SK-N-MC (cell line): ENCODE results near the gene LRRC28.

Experiments used
- DNase-seq: peaks from one replicate; pipeline ENCODE4 v3.0.0-alpha.2; 2011; ENCODE audit warnings: low read depth, low spot score
- H3K27ac ChIP-seq: fragments of 200-600 bp; sonication (generic); 2 replicates; pipeline ENCODE4 v1.5.1; 2016; ENCODE audit warnings: mixed run types
- H3K36me3 ChIP-seq: fragments of 200-600 bp; sonication (generic); 2 replicates; pipeline ENCODE4 v1.6.1; 2017; ENCODE audit warnings: antibody characterized with exemption, low read length, mixed read lengths; ENCODE audit not compliant: insufficient read depth
- H3K4me3 ChIP-seq: fragments of 200-600 bp; sonication (generic); 2 replicates; pipeline ENCODE4 v1.5.1; 2016
- H3K9ac ChIP-seq: fragments of 200-600 bp; sonication (generic); 2 replicates; pipeline ENCODE4 v1.8.0; 2017; ENCODE audit warnings: mixed run types, mixed read lengths; ENCODE audit not compliant: insufficient read length
- H3K9me3 ChIP-seq: fragments of 200-600 bp; sonication (generic); 2 replicates; pipeline ENCODE4 v1.6.1; 2017; ENCODE audit warnings: low read depth, mild to moderate bottlenecking, antibody characterized with exemption, low read length, moderate library complexity, mixed read lengths
- EZH2 ChIP-seq: fragments of 200-600 bp; sonication (generic); IDR thresholded peaks from one replicate; pipeline ENCODE4 v1.6.1; 2017; ENCODE audit warnings: antibody characterized with exemption
- FOXP2 ChIP-seq: optimal IDR thresholded peaks from 2 replicates; pipeline ENCODE3; 2011; ENCODE audit warnings: mild to moderate bottlenecking, moderate library complexity; ENCODE audit not compliant: insufficient read depth; ENCODE audit errors: extremely low read length, control extremely low read depth
- POLR2AphosphoS5 ChIP-seq: IDR thresholded peaks from 2 replicates; pipeline ENCODE4 v1.6.1; 2012; ENCODE audit warnings: mild to moderate bottlenecking, low read depth, low read length, borderline replicate concordance

Gene LRRC28

GRCh38 chr15:99305761-99306505 lies 54.7 kb downstream of the LRRC28 start:
- Histone ChIP-seq H3K9ac (no peak overlapping the region), H3K4me3 (no peak overlapping the region), H3K9me3 (no peaks in the 10 kb centered on the region), H3K36me3 (no peaks in the 10 kb centered on the region), H3K27ac (no peak overlapping the region)
- no peak for TF ChIP-seq FOXP2
- TF ChIP-seq POLR2AphosphoS5 = no peak
- TF ChIP-seq EZH2 = no peak
- no peak for DNase-seq

GRCh38 chr15:99306694-99307338 lies 55.5 kb downstream of the LRRC28 start:
- no peak overlapping the region for H3K9ac ChIP-seq
- H3K36me3 ChIP-seq = no peaks in the 10 kb centered on the region
- no peak for DNase-seq
- no peaks in the 10 kb centered on the region for H3K9me3 ChIP-seq
- H3K4me3 ChIP-seq = no peak overlapping the region
- H3K27ac ChIP-seq = no peak overlapping the region
- TF ChIP-seq EZH2 = no peak
- no peak for TF ChIP-seq FOXP2
- no peak for TF ChIP-seq POLR2AphosphoS5

- Histone ChIP-seq H3K9me3 (no peaks in the 10 kb centered on the region; the same call in 1 of the 2 replicates), H3K9ac (no peak overlapping the region), H3K36me3 (peaks cover 2% of the 10 kb centered on the region; the same call in 1 of the 2 replicates), H3K27ac (no peak overlapping the region), H3K4me3 (no peak overlapping the region)
- TF ChIP-seq FOXP2 = no peak
- no peak for TF ChIP-seq EZH2
- TF ChIP-seq POLR2AphosphoS5 = no peak
- DNase-seq = no peak
These were observed 56.5 kb downstream of the LRRC28 start for GRCh38 chr15:99307735-99308134.

GRCh38 chr15:99310745-99311144 lies 59.5 kb downstream of the LRRC28 start:
- TF ChIP-seq POLR2AphosphoS5 (no peak), FOXP2 (no peak), EZH2 (no peak)
- H3K4me3 ChIP-seq = no peak overlapping the region
- no peak overlapping the region for H3K27ac ChIP-seq
- no peak for DNase-seq
- H3K9me3 ChIP-seq = no peaks in the 10 kb centered on the region; the same call in 1 of the 2 replicates
- H3K36me3 ChIP-seq = peaks cover 4% of the 10 kb centered on the region; the same call in 1 of the 2 replicates
- H3K9ac ChIP-seq = no peak overlapping the region

GRCh38 chr15:99312228-99312627 lies 60.9 kb downstream of the LRRC28 start:
- Histone ChIP-seq H3K27ac (no peak overlapping the region), H3K4me3 (no peak overlapping the region), H3K36me3 (peaks cover 4% of the 10 kb centered on the region; the same call in 1 of the 2 replicates), H3K9me3 (no peaks in the 10 kb centered on the region; the same call in 1 of the 2 replicates), H3K9ac (no peak overlapping the region)
- DNase-seq = no peak
- TF ChIP-seq POLR2AphosphoS5 (no peak), EZH2 (no peak), FOXP2 (no peak)

GRCh38 chr15:99312794-99313193 lies 61.5 kb downstream of the LRRC28 start:
- H3K4me3 ChIP-seq = no peak overlapping the region
- TF ChIP-seq EZH2 (no peak), POLR2AphosphoS5 (no peak), FOXP2 (no peak)
- H3K9ac ChIP-seq = no peak overlapping the region
- no peak overlapping the region for H3K27ac ChIP-seq
- no peak for DNase-seq
- H3K36me3 ChIP-seq = peaks cover 4% of the 10 kb centered on the region; the same call in 1 of the 2 replicates
- H3K9me3 ChIP-seq = no peaks in the 10 kb centered on the region; the same call in 1 of the 2 replicates

- TF ChIP-seq POLR2AphosphoS5 (no peak), FOXP2 (no peak), EZH2 (no peak)
- no peaks in the 10 kb centered on the region; the same call in 1 of the 2 replicates for H3K9me3 ChIP-seq
- H3K36me3 ChIP-seq = peaks cover 4% of the 10 kb centered on the region; the same call in 1 of the 2 replicates
- no peak overlapping the region for H3K27ac ChIP-seq
- H3K9ac ChIP-seq = no peak overlapping the region
- no peak overlapping the region for H3K4me3 ChIP-seq
- DNase-seq = no peak
These were observed 64.4 kb downstream of the LRRC28 start for GRCh38 chr15:99315636-99316035.

GRCh38 chr15:99320374-99321215 lies 69.3 kb downstream of the LRRC28 start:
- Histone ChIP-seq H3K9me3 (no peaks in the 10 kb centered on the region), H3K4me3 (no peak overlapping the region), H3K9ac (no peak overlapping the region), H3K36me3 (no peaks in the 10 kb centered on the region), H3K27ac (no peak overlapping the region)
- TF ChIP-seq FOXP2 = no peak
- no peak for TF ChIP-seq POLR2AphosphoS5
- TF ChIP-seq EZH2 = no peak
- no peak for DNase-seq
